GM13977 (cell line): ENCODE results near the gene SFRP5.

Experiments used
- DNase-seq: peaks from one replicate; pipeline ENCODE4 v3.0.0; 2012; ENCODE audit warnings: low spot score
- CTCF ChIP-seq: IDR thresholded peaks from 2 replicates; pipeline ENCODE4 v1.5.1; 2012; ENCODE audit warnings: mild to moderate bottlenecking, control low read depth; ENCODE audit not compliant: insufficient read depth; ENCODE audit errors: extremely low read depth, missing control alignments
- in situ Hi-C: fragments of 300-500 bp; cut with MboI; formaldehyde crosslinking; loops from one replicate; pipeline ENCODE4 v1.12.0; 2022; ENCODE audit warnings: low sequenced_read_pairs, low pct_unique_long_range_greater_than_20kb, mixed read lengths, inconsistent platforms; ENCODE audit not compliant: unreplicated experiment

Gene SFRP5

GRCh38 chr10:97755718-97756117 is 16.1 kb downstream of the SFRP5 start:
- in situ Hi-C loops: no loop called here
- TF ChIP-seq CTCF: no peak
- DNase-seq: no peak

- DNase-seq: no peak
- TF ChIP-seq CTCF: no peak
- in situ Hi-C loops: no loop called here
Observed at GRCh38 chr10:97754726-97755125, 17.1 kb downstream of the SFRP5 start.

GRCh38 chr10:97752956-97753355 is 18.8 kb downstream of the SFRP5 start:
- DNase-seq: no peak
- no peak for TF ChIP-seq CTCF
- in situ Hi-C loops: no loop called here

GRCh38 chr10:97748116-97748515 is 23.7 kb downstream of the SFRP5 start:
- no peak for TF ChIP-seq CTCF
- in situ Hi-C loops: no loop called here
- DNase-seq: no peak

GRCh38 chr10:97747573-97747972 is 24.2 kb downstream of the SFRP5 start:
- no peak for DNase-seq
- in situ Hi-C loops: no loop called here
- no peak for TF ChIP-seq CTCF

- in situ Hi-C loops: no loop called here
- no peak for TF ChIP-seq CTCF
- DNase-seq: no peak
Observed at GRCh38 chr10:97744405-97745035, 27.3 kb downstream of the SFRP5 start.
